Measurements from ENCODE around the gene LIN37. TPM values are rescaled to one million over a fixed set of nuclear protein-coding genes. Genes with fewer than 3 reads are reported as not detected.
A peak's percentile ranks its signal among the peaks of the same experiment; 100 is the strongest.

Gene LIN37
- total RNA-seq, 1 donor from 2014 or later, result 11.4 TPM

GRCh38 chr19:35738887-35739229 lies 9.5 kb upstream of the LIN37 start:
- Mint-ChIP-seq H3K27me3 (ENCODE audit: insufficient read depth, low read depth) (peaks cover 7% of the 10 kb centered on the region), H3K9me3 (no peaks in the 10 kb centered on the region), H3K4me1 (peaks cover 16% of the 10 kb centered on the region), H3K4me3 (peak overlapping the region; percentile 68), H3K27ac (no peak overlapping the region), H3K36me3 (peaks cover 16% of the 10 kb centered on the region)
- no peak for DNase-seq (ENCODE audit: low spot score)
- H2AFZ ChIP-seq (replicated peaks), result no peak overlapping the region
- H4K20me1 ChIP-seq (ENCODE audit: low read depth), result peaks cover 17% of the 10 kb centered on the region
- H3K4me3 ChIP-seq, result no peak overlapping the region
- H3K36me3 ChIP-seq, result no peaks in the 10 kb centered on the region
- H3F3A ChIP-seq (ENCODE audit: low read depth), result peaks cover 37% of the 10 kb centered on the region
- H3K27me3 ChIP-seq, result no peaks in the 10 kb centered on the region
- H3K9me3 ChIP-seq (ENCODE audit: low read depth), result no peaks in the 10 kb centered on the region
- H3K4me1 ChIP-seq, result peaks cover 9% of the 10 kb centered on the region
- no peak overlapping the region for H3K27ac ChIP-seq
- no peak overlapping the region for H3K9ac ChIP-seq
- TF ChIP-seq EZH2phosphoT487 (IDR thresholded peaks at IDR 0.05) (no peak), CTCF (IDR thresholded peaks at IDR 0.05) (no peak), EZH2 (IDR thresholded peaks at IDR 0.05) (no peak)
- no peak overlapping the region for H3K4me2 ChIP-seq
- H3K79me2 ChIP-seq (ENCODE audit: low read depth), result no peaks in the 10 kb centered on the region

GRCh38 chr19:35739275-35740107 lies 8.9 kb upstream of the LIN37 start:
- peak overlapping the region; percentile 79 for H3K4me3 ChIP-seq
- no peak overlapping the region for H3K27ac ChIP-seq
- Mint-ChIP-seq H3K4me1 (peaks cover 20% of the 10 kb centered on the region), H3K27me3 (ENCODE audit: insufficient read depth, low read depth) (peaks cover 11% of the 10 kb centered on the region), H3K36me3 (peaks cover 10% of the 10 kb centered on the region), H3K4me3 (peak overlapping the region; percentile 89), H3K9me3 (no peaks in the 10 kb centered on the region), H3K27ac (no peak overlapping the region)
- no peak for TF ChIP-seq EZH2phosphoT487 (IDR thresholded peaks at IDR 0.05)
- no peak for TF ChIP-seq EZH2 (IDR thresholded peaks at IDR 0.05)
- no peak for TF ChIP-seq CTCF (IDR thresholded peaks at IDR 0.05)
- peaks cover 17% of the 10 kb centered on the region for H4K20me1 ChIP-seq (ENCODE audit: low read depth)
- no peak for DNase-seq (ENCODE audit: low spot score)
- H3K79me2 ChIP-seq (ENCODE audit: low read depth), result no peaks in the 10 kb centered on the region
- H3K4me2 ChIP-seq, result peak overlapping the region; percentile 92
- H3K27me3 ChIP-seq, result no peaks in the 10 kb centered on the region
- H3K4me1 ChIP-seq, result peaks cover 9% of the 10 kb centered on the region
- H3K36me3 ChIP-seq, result no peaks in the 10 kb centered on the region
- H3K9ac ChIP-seq, result no peak overlapping the region
- H3K9me3 ChIP-seq (ENCODE audit: low read depth), result no peaks in the 10 kb centered on the region
- H2AFZ ChIP-seq (replicated peaks), result no peak overlapping the region
- H3F3A ChIP-seq (ENCODE audit: low read depth), result peaks cover 41% of the 10 kb centered on the region

- Mint-ChIP-seq H3K4me1 (peaks cover 22% of the 10 kb centered on the region), H3K27ac (no peak overlapping the region), H3K9me3 (no peaks in the 10 kb centered on the region), H3K36me3 (peaks cover 9% of the 10 kb centered on the region), H3K27me3 (ENCODE audit: insufficient read depth, low read depth) (peaks cover 13% of the 10 kb centered on the region), H3K4me3 (peak overlapping the region; percentile 89)
- peaks cover 9% of the 10 kb centered on the region for H3K4me1 ChIP-seq
- peak overlapping the region; percentile 92 for H3K4me2 ChIP-seq
- H2AFZ ChIP-seq (replicated peaks), result peak overlapping the region; percentile 73
- H3K9ac ChIP-seq, result no peak overlapping the region
- no peak overlapping the region for H3K27ac ChIP-seq
- peaks cover 45% of the 10 kb centered on the region for H3F3A ChIP-seq (ENCODE audit: low read depth)
- H4K20me1 ChIP-seq (ENCODE audit: low read depth), result peaks cover 17% of the 10 kb centered on the region
- no peak for TF ChIP-seq EZH2phosphoT487 (IDR thresholded peaks at IDR 0.05)
- TF ChIP-seq CTCF (IDR thresholded peaks at IDR 0.05), result no peak
- TF ChIP-seq EZH2 (IDR thresholded peaks at IDR 0.05), result no peak
- DNase-seq (ENCODE audit: low spot score), result peak; percentile 25
- no peaks in the 10 kb centered on the region for H3K36me3 ChIP-seq
- H3K4me3 ChIP-seq, result peak overlapping the region; percentile 79
- no peaks in the 10 kb centered on the region for H3K27me3 ChIP-seq
- no peaks in the 10 kb centered on the region for H3K9me3 ChIP-seq (ENCODE audit: low read depth)
- no peaks in the 10 kb centered on the region for H3K79me2 ChIP-seq (ENCODE audit: low read depth)
Measured at GRCh38 chr19:35740108-35740422, 8.3 kb upstream of the LIN37 start.
